ENCODE results near the gene LGALS3BP. TPM values are rescaled to one million over a fixed set of nuclear protein-coding genes. Genes with fewer than 3 reads are reported as not detected.

LGALS3BP gene
- total and polyA plus RNA-seq, 2 experiments from 2014 or later: 15.1 to 36.5 TPM

DNA sequence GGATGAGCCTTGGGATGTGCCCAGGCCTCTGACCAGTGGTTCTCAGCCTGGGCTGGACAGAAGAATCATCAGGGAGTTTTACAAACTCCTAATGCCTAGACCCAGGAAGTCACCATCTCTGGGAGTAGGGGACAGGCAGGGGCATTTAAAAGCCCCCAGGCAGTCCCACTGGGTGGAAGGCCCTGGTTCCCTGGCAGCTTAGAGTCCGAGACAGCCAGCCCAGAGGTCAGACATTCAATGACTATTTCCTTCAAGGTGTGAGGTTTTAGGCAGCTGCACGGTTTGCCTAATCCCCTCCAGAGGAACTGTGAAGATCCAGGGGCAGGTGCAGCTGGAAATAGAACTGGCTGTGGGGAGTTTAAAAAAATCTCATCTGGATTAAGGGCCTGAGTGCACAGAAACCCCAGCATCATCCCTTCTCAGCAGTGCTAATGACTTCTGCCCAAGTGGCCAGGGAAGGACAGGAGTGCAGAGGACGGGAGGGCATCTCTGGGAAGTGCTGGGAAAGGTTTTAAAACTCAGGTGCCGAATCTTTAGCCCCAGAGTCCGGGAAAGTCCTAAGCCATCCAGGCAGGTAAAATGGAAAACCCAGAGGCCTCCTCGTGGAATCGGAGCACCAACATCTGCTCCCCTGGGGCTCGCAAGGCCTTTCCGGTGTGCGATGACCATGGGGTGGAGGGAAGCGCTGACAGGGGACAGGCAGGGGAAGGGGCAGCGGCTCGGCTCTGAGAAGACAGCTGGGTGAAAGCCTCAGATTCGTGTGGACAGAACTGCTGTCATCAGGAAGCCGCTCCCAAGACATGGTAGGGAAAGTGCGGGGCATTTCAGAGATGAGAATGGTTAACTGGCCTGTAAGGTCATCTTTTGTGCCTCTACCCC lies 1.5 kb upstream of the LGALS3BP start:
- ATAC-seq: no peak
- Histone ChIP-seq H3K4me3 (no peak overlapping the region), H3K27ac (ENCODE audit: low read depth) (no peak overlapping the region), H3K36me3 (ENCODE audit: insufficient read depth) (no peaks in the 10 kb centered on the region), H3F3A (replicated peaks; ENCODE audit: low read depth) (no peaks in the 10 kb centered on the region), H3K4me2 (no peak overlapping the region), H3K27me3 (ENCODE audit: insufficient read depth) (no peaks in the 10 kb centered on the region), H3K4me1 (ENCODE audit: insufficient read depth) (peaks cover 3% of the 10 kb centered on the region), H3K79me2 (replicated peaks; ENCODE audit: insufficient read depth) (no peaks in the 10 kb centered on the region), H3K9me2 (ENCODE audit: insufficient read depth) (no peaks in the 10 kb centered on the region), H4K20me1 (replicated peaks; ENCODE audit: insufficient read depth) (no peaks in the 10 kb centered on the region), H2AFZ (no peak overlapping the region)
- TF ChIP-seq ZNF114 (CRISPR knock-in tag; IDR thresholded peaks at IDR 0.05): no peak
- TF ChIP-seq POLR2AphosphoS5 (IDR thresholded peaks at IDR 0.05; ENCODE audit: low read depth): no peak
- TF ChIP-seq ZNF331 (CRISPR knock-in tag; IDR thresholded peaks at IDR 0.05; ENCODE audit: low read depth): no peak
- TF ChIP-seq EZH2phosphoT487 (IDR thresholded peaks at IDR 0.05; ENCODE audit: unreplicated experiment): no peak
- TF ChIP-seq, protein P1, sequence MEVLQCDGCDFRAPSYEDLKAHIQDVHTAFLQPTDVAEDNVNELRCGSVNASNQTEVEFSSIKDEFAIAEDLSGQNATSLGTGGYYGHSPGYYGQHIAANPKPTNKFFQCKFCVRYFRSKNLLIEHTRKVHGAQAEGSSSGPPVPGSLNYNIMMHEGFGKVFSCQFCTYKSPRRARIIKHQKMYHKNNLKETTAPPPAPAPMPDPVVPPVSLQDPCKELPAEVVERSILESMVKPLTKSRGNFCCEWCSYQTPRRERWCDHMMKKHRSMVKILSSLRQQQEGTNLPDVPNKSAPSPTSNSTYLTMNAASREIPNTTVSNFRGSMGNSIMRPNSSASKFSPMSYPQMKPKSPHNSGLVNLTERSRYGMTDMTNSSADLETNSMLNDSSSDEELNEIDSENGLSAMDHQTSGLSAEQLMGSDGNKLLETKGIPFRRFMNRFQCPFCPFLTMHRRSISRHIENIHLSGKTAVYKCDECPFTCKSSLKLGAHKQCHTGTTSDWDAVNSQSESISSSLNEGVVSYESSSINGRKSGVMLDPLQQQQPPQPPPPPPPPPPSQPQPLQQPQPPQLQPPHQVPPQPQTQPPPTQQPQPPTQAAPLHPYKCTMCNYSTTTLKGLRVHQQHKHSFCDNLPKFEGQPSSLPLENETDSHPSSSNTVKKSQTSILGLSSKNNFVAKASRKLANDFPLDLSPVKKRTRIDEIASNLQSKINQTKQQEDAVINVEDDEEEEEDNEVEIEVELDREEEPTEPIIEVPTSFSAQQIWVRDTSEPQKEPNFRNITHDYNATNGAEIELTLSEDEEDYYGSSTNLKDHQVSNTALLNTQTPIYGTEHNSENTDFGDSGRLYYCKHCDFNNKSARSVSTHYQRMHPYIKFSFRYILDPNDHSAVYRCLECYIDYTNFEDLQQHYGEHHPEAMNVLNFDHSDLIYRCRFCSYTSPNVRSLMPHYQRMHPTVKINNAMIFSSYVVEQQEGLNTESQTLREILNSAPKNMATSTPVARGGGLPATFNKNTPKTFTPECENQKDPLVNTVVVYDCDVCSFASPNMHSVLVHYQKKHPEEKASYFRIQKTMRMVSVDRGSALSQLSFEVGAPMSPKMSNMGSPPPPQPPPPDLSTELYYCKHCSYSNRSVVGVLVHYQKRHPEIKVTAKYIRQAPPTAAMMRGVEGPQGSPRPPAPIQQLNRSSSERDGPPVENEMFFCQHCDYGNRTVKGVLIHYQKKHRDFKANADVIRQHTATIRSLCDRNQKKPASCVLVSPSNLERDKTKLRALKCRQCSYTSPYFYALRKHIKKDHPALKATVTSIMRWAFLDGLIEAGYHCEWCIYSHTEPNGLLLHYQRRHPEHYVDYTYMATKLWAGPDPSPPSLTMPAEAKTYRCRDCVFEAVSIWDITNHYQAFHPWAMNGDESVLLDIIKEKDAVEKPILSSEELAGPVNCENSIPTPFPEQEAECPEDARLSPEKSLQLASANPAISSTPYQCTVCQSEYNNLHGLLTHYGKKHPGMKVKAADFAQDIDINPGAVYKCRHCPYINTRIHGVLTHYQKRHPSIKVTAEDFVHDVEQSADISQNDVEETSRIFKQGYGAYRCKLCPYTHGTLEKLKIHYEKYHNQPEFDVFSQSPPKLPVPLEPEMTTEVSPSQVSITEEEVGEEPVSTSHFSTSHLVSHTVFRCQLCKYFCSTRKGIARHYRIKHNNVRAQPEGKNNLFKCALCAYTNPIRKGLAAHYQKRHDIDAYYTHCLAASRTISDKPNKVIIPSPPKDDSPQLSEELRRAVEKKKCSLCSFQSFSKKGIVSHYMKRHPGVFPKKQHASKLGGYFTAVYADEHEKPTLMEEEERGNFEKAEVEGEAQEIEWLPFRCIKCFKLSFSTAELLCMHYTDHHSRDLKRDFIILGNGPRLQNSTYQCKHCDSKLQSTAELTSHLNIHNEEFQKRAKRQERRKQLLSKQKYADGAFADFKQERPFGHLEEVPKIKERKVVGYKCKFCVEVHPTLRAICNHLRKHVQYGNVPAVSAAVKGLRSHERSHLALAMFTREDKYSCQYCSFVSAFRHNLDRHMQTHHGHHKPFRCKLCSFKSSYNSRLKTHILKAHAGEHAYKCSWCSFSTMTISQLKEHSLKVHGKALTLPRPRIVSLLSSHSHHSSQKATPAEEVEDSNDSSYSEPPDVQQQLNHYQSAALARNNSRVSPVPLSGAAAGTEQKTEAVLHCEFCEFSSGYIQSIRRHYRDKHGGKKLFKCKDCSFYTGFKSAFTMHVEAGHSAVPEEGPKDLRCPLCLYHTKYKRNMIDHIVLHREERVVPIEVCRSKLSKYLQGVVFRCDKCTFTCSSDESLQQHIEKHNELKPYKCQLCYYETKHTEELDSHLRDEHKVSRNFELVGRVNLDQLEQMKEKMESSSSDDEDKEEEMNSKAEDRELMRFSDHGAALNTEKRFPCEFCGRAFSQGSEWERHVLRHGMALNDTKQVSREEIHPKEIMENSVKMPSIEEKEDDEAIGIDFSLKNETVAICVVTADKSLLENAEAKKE (CRISPR knock-in tag; IDR thresholded peaks at IDR 0.05): no peak
- no peak for TF ChIP-seq NANOG (IDR thresholded peaks at IDR 0.05; ENCODE audit: borderline replicate concordance)
- TF ChIP-seq, protein P2, sequence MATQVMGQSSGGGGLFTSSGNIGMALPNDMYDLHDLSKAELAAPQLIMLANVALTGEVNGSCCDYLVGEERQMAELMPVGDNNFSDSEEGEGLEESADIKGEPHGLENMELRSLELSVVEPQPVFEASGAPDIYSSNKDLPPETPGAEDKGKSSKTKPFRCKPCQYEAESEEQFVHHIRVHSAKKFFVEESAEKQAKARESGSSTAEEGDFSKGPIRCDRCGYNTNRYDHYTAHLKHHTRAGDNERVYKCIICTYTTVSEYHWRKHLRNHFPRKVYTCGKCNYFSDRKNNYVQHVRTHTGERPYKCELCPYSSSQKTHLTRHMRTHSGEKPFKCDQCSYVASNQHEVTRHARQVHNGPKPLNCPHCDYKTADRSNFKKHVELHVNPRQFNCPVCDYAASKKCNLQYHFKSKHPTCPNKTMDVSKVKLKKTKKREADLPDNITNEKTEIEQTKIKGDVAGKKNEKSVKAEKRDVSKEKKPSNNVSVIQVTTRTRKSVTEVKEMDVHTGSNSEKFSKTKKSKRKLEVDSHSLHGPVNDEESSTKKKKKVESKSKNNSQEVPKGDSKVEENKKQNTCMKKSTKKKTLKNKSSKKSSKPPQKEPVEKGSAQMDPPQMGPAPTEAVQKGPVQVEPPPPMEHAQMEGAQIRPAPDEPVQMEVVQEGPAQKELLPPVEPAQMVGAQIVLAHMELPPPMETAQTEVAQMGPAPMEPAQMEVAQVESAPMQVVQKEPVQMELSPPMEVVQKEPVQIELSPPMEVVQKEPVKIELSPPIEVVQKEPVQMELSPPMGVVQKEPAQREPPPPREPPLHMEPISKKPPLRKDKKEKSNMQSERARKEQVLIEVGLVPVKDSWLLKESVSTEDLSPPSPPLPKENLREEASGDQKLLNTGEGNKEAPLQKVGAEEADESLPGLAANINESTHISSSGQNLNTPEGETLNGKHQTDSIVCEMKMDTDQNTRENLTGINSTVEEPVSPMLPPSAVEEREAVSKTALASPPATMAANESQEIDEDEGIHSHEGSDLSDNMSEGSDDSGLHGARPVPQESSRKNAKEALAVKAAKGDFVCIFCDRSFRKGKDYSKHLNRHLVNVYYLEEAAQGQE (IDR thresholded peaks at IDR 0.05; ENCODE audit: unreplicated experiment): no peak
- no peak overlapping the region for H3K4me3 Mint-ChIP-seq
- H3K4me1 Mint-ChIP-seq: peaks cover 11% of the 10 kb centered on the region
- DNase-seq (ENCODE audit: low spot score): no peak
- H3K36me3 Mint-ChIP-seq (ENCODE audit: low read depth): no peaks in the 10 kb centered on the region
- no peak overlapping the region for H3K27ac Mint-ChIP-seq
- peaks cover 3% of the 10 kb centered on the region for H3K27me3 Mint-ChIP-seq (ENCODE audit: insufficient read depth, low read depth, poor library complexity)
- H3K9me3 Mint-ChIP-seq: no peaks in the 10 kb centered on the region

All from GM23338 (cell line).